HT1080 (cell line): Measurements from ENCODE around the gene SPTLC1. TPM values are rescaled to one million over a fixed set of nuclear protein-coding genes. Genes with fewer than 3 reads are reported as not detected.
"Not testable (repeated sequence)": the region's sequence is repeated elsewhere in the genome, so short reads cannot be mapped to it uniquely, and the experiment has no call there.

Experiments used
- DNase-seq: peaks from one replicate; pipeline ENCODE4 v3.0.0-alpha.2; 2015; ENCODE audit warnings: low read depth
- total RNA-seq: library from RNA; depleted of rRNA; stranded (reverse); fragments of >200 nt; shearing (Covaris generic); gene quantifications from 2 replicates; pipeline ENCODE4 v1.2.3, GENCODE V29; 2014

The SPTLC1 gene
- total RNA-seq, 1 experiment from 2014 or later = 64.9 TPM

DNA sequence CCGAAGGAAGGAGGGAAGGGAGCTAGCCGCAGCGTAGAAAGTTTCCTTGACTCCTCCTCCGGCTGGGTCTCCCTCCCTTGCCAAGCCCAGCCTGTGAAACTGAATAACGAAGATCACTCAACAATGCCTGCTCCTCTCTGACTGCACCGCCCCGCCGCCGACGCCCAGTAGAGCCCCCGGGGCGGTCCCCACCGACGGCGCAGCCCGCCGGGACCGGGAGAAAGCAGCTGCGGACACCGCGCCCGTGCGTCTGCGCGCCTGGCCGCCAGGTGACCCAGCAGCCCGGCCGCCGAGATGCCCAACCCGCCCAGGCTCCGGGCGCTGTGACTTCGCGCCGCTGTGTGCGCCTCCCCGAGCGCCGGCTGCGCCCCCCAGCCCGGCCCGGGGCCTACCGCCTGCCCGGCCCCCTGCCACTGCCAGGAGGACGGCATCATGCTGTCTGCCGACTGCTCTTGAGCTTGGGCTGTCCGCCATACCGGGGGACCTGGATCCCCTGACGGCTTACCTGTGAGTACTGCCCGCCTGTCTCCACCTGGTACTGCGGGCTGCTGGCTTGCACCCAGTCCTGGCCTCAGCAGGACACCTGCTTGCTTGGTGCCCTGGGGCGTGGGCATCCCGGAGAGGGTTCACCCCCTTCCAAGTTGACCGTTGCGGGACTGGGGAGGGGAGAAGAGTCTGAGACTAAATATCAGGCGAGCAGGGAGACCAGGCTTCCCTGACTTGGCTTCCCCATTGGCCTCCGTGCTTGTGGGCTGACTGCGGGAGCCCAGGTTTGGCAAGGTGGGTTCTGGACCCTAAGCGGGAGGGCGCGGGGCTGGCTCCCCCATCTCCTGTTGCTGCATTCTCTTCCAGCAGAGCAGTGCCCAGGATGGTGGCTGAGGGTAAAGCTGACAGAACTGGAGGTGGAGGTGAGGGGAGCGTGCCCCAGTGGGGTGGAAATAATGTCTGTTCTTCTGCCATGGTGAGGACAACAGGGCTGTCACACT, 26.2 kb upstream of the SPTLC1 start:
- DNase-seq = no peak

- no peak for DNase-seq
Measured at GRCh38 chr9:92140754-92141143, 25.5 kb upstream of the SPTLC1 start.

DNA sequence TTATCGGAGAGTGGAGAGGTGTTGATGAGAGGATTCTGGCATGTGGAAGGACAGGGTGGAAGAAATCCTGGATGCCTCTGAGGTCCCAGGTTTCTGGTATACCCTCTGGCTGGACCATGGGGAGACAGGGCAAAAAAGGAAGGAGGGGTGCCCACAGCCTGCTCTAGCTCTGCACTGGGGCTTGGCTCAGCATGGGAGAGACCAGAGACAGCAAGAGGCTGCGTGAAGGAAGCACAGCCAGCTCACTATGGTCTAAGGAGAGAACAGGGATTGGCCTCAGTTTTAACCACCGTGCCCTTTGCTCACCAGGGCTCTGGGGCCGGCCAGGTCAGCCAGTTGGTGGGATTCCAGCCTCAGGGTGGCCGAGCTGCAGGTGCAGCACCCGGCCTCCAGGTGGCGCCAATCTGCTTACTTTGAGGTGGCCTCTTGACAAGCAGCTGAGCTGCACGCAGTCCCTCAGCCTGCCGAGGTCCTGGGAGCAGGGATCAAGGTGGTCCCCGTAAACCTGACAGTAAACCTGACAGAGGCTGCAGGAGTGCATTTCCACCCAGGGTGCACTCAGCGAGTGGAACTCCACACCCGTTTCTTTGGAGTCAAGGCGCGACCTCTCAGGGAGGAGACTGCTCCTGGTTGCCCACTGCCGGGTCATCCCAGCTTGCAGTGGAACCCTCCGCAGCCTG, 25.0 kb upstream of the SPTLC1 start:
- DNase-seq = peak; percentile 72

DNA sequence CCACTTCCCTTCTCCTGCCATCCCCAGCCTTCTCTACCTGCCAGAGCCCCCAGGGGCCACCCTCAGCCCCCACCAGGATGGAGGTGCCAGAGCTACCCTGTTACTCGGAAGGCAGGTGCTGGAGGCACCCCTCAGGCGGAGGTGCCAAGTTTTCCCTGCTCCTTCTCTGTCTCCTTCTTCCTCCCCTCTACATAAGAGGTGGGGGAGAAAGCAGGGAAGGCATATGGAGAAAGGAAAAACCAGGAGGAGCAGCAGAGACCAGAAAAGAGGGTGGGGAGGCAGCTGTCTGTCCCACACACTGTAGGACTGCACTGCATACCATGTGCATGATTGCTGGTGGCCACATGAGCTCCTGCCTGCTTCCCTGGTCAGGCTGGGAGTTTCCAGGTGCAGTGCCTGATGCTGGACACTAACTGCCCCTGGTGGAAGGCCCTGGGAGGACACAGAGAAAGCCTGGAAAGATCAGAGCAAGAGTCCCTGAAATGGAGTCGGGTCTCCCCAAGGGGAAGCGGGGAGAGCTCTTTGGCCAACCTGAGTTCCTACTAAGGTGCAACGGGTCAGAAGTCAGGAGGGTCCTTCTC, 23.8 kb upstream of the SPTLC1 start:
- DNase-seq = peak; percentile 49

- peak; percentile 45 for DNase-seq
Measured at GRCh38 chr9:92138157-92138959, 23.1 kb upstream of the SPTLC1 start.

DNA sequence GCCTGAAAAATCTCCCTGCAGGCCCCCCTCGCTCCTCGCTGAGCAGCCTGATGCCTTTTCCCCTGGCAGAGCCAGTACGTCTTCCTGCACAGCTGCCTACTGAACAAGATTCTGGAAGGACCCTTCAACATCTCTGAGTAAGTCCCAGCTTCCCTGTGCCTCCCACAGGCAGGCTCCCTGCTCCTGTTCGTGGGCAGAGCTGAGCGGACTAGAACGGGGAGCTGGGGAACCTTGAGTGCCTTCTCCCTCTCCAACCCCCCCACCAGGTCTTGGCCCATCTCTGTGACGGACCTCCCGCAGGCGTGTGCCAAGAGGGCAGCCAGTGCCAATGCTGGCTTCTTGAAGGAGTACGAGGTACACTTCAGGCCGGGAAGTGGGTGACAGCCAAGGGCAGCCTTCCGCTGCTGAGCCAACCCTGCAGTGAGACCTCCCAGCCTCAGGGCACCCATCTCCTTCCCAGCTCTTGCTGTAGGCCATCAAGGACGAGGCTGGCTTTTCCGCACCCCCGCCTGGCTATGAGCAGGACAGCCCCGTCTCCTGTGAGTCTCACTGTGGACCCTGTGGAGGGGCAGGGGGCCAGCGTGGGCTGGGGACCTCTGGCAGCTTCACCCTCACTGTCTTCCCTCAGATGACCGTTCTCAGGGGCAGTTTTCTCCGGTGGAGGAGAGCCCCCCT, 21.1 kb upstream of the SPTLC1 start:
- DNase-seq = no peak

DNA sequence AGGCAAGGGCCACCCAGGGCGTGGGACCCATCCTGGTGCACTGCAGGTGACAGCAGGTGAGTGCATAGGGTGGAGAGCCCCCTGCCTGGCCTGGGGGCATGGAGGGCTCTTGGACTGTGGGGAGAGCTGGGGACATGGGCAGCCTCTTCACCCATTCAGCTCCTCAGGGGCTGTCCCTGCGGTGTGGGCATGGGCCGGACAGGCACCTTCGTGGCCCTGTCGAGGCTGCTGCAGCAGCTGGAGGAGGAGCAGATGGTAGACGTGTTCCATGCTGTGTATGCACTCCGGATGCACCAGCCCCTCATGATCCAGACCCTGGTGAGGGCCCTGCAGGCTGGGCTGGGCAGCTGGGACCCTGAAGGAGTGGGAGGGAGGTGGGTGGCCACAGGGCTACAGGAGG, 20.4 kb upstream of the SPTLC1 start:
- DNase-seq = no peak

DNA sequence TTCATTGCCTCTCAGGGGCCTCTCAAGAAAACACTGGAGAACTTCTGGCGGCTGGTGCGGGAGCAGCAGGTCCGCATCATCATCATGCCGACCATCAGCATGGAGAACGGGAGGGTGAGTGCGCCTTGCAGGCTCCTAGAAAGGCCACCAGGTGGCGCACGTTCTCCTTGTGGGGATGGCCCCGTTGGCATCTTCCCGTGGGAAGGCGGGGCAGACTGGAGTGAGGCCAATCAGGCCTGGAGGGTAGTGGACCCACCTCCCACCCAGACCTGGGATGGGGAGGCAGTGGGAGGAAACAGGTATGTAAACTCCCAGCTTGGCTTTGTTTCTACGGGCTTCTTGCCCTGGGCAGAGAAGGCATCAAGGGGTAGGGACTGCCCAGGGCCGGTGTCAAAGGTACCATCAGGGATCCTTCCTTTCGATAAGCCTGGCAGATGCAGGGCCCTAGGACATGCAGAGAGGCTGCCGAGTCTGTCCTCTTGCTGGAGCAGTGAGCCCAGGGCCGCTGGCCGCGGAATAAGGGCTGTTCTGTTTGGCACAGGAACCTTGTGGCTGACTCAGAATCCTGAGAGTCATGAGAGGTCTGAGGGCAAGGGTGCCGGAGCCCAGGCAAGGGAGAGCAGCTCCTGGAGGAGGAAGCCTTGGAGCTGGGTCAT, 18.9 kb upstream of the SPTLC1 start:
- DNase-seq = peak; percentile 86

GRCh38 chr9:92132913-92133312, 17.7 kb upstream of the SPTLC1 start:
- DNase-seq = not testable (repeated sequence)

GRCh38 chr9:92132501-92132900, 17.3 kb upstream of the SPTLC1 start:
- DNase-seq = no peak

- no peak for DNase-seq
Measured at GRCh38 chr9:92122800-92123199, 7.6 kb upstream of the SPTLC1 start.

GRCh38 chr9:92122061-92122460, 6.8 kb upstream of the SPTLC1 start:
- no peak for DNase-seq

DNA sequence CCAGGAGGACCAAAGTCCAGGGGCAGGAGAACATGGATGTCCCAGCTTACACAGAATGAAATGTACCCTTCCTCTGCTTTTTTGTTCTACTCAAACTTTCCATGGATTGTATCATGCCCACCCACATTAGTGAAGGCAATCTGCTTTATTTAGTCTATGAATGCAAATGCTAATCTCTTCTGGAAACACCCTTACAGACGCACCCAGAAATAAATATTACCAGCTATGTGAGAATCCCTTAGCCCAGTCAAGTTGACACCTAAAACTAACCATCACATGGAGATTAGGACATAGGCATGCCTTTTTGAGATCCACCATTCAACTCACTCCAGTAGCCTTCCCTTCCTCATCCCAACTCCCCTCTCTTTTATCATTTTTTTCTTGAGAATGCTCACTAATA, 6.1 kb upstream of the SPTLC1 start:
- no peak for DNase-seq

DNA sequence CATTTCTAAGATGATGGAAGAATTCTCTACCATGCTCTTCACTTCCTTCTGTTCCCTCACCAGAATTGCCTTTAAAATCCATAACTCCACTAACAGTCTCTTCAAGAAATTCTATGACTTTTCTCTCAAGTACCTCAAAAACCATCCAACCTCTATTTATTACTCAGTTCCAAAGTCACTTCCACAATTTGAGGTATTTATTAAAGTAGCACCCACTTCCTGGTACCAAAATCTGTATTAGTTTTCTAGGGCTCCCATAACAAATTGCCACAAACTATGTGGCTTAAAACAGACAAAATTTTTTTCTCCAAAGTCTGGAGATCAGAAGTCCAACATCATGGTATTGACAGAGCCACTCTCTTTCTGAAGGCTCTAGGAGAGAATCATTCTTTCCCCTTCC, 4.9 kb upstream of the SPTLC1 start:
- no peak for DNase-seq

- no peak for DNase-seq
Measured at GRCh38 chr9:92119586-92119985, 4.4 kb upstream of the SPTLC1 start.

GRCh38 chr9:92108122-92108521, 7.1 kb downstream of the SPTLC1 start:
- DNase-seq = no peak

GRCh38 chr9:92105446-92106225, 9.6 kb downstream of the SPTLC1 start:
- not testable (repeated sequence) for DNase-seq

- not testable (repeated sequence) for DNase-seq
Measured at GRCh38 chr9:92103601-92104000, 11.6 kb downstream of the SPTLC1 start.

DNA sequence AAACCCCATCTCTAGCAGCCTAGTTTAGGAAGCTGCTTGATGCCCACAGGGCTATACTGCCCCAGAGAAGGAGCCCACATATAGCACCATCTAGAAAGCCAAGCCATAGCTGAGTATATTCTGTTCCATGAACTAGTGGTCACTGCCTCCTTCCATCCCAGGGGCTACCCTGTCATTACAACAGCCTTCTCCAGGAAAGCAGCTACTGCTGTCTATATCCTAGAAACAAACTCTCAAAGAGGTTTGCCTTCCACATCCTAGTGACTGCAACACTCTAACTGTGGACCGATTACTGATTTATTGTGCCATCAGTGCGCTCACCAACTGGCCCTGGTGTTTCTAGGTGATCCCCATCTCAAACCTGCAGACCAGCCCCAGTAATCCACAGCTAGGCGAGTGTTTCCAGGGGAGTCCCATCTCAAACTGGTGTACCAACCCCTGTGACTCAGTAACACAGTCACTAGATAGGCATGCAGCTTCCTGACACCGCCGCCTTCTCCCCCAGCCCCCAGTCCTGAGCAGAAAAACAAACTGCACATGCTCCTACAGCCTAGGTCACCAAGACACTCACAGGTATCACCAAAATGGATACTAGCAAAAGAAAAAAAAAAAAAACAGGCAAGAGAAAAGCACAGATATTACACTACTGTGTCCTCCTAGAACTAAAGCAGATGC, 14.8 kb downstream of the SPTLC1 start:
- peak; percentile 94 for DNase-seq
